Stimulated activated CD4-positive, alpha-beta T cell treated with anti-CD3 and anti-CD28 coated beads, Interleukin-15, amount 100 ng/mL, for 1 hour (primary cell): ENCODE results near the gene BTBD19.
"Not testable (repeated sequence)": the region's sequence is repeated elsewhere in the genome, so short reads cannot be mapped to it uniquely, and the experiment has no call there.

Source experiments
- DNase-seq, 2 donors: peaks; one replicate each; pipeline ENCODE4 v3.0.0-alpha.2; 2020; ENCODE audit warnings: low read depth in 1 of 2, low spot score in 1 of 2

Gene BTBD19

DNA sequence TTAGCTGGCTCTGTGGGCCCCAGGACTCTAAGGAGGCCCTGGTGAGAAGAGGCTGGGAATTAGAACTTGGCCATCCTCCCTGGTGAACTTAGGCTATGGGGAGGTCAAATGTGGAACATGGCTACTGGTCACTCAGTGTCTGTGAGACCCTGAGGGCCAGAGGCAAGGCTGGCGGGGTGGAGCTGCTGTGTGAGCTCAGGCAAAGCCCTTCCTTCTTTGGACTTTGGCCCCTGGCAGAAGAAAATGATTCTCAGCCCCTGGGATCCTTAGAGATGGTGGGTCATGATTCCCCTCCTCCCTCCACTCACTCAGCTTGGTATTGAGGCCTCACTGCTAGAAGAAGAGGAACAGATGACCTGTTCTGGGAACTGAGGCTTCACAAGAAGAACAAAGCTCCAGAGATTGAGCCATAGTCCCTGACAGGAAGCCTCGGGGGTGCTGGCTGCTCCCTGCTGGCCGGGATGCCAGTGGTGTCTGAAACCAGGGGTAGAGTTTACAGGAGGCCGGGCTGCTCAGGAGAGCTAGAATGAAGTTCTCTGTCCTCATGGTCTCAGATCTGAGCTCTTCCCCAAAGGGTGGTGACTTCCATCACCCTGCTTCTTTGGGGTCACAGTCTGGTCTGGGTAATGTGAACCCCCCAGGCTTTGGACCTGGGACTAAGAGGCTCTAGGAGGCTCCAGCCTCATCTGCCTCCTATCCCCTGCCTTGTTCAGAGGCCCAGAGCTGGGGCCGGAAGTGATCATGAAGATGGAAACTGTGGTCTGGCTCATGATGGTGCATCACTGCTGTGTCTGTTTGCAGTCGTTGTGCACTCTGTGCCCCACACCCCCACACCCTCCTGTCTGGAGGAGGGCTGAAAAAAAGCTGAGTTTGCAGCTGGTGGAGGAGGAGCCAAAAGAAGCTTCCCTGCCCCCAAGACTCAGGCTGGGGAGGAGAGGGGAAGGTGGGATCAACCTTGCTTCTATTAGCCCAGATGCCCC, 905 bp downstream of the BTBD19 start:
- peak; percentile 67 to 81 for DNase-seq

DNA sequence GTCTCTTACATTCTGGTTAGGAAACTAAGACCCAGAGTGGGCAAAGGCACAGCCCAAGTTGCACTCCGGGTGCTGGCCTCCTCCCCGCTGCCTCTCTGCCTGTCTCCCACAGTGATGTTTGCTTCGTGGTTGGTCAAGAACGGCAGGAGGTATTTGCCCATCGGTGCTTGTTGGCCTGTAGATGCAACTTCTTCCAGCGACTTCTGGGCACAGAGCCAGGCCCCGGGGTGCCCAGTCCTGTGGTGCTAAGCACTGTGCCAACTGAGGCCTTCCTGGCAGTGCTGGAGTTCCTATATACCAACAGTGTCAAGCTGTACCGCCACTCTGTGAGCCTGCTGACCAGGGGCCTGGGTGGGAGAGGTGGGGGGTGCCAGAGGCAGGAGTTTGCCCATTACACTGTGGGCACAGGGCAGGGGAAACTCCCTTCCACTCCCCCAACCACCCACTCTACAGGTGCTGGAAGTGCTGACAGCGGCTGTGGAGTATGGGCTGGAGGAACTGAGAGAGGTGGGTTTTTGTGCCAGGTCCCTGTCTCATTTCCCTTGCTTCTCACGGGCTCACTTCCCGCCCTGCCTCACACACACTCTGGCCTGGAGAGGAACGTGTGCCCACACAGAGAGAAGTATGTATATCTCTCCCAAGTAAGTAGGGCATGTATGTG, 1.9 kb downstream of the BTBD19 start:
- no peak for DNase-seq

DNA sequence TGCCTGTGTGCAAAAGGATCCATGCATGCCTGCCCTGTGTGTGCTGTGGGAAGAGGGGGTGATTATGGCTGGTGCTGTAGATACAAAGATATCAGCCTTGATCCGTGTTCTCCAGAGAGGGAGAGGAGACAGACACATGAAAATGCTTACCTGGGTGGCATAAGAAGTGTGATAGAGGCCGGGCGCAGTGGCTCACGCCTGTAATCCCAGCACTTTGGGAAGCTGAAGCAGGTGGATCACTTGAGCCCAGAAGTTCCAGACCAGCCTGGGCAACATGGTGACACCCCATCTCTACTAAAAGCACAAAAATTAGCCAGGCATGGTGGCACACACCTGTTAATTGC, 2.4 kb downstream of the BTBD19 start:
- DNase-seq = not testable (repeated sequence)

DNA sequence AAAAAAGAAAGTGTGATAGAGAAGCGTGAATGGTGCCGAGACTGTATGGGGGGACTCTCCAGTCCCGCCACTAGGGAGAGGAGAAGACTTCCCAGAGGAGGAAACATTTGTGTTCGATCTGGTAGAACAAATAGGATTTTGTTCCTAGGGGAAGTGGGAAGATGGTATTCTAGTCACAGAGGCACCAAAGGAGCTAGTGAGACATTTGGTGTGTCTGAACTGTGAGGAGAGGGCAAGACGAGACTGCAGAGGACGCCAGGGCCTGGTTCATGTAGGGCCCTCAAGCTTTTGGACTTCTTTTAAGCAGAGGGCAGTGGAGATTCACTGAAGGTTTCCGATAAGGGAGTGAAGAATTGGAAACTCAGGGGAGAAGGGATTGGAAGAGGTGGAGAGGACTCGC, 2.9 kb downstream of the BTBD19 start:
- DNase-seq = no peak

DNA sequence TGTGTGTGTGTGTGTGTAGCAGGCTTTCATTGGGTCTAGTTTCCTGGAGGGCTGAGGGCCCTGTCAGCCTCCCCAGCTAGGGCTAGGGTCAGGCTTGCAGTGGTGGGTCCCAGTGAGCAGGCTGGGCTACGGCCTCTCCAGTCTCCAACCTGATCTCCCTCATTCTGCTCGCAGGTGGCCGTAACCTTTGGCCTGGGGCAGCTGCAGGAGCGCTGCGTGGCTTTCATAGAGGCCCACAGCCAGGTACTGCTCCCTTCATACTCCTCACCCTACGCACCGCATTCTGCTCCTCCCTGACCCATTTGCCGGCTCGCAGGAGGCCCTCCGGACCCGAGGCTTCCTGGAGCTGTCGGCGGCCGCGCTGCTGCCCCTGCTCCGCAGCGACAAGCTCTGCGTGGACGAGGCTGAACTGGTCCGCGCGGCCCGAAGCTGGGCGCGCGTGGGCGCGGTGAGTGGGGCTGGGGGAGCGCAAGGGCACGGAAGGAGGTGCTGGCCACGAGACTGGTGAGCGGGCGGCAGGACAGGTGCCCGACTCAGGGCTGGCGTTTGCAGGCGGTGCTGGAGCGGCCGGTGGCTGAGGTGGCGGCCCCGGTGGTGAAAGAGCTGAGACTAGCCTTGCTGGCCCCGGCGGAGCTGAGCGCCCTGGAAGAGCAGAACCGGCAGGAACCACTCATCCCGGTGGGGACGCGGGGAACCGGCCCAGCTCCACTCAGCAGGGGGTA, 4.7 kb downstream of the BTBD19 start:
- no peak for DNase-seq

DNA sequence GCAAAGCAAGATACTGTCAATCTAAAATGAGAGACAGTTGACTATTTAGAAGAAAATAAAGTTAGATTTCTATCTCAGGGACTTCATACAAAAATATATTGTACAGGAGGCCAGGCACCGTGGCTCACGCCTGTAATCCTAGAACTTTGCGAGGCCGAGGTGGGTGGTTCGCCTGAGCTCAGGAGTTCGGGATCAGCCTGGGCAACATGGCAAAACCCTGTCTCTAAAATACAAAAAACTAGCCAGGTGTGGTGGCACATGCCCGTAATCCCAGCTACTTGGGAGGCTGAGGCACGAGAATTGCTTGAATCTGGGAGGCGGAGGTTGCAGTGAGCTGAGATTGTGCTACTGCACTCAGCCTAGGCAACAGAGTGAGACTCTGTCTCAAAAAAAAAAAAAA, 7.6 kb downstream of the BTBD19 start:
- not testable (repeated sequence) for DNase-seq

DNA sequence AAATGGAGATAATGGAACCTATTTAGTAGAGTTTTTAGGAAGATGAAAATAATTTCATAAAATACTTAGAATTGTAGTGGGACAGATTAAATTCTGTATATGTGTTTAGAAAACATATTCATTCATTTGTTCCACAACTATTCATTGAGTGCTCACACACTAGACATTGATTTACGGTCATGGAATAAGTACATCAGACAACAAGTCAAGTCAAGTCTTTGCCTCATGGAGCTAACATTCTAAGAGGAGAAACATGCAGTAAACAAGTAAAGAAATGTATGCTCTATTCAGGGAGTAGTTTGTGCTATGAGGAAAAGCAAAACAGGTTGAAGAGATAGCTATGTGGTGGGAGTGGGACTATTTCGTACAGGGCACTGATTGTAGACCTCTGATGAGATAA, 9.0 kb downstream of the BTBD19 start:
- DNase-seq = no peak

DNA sequence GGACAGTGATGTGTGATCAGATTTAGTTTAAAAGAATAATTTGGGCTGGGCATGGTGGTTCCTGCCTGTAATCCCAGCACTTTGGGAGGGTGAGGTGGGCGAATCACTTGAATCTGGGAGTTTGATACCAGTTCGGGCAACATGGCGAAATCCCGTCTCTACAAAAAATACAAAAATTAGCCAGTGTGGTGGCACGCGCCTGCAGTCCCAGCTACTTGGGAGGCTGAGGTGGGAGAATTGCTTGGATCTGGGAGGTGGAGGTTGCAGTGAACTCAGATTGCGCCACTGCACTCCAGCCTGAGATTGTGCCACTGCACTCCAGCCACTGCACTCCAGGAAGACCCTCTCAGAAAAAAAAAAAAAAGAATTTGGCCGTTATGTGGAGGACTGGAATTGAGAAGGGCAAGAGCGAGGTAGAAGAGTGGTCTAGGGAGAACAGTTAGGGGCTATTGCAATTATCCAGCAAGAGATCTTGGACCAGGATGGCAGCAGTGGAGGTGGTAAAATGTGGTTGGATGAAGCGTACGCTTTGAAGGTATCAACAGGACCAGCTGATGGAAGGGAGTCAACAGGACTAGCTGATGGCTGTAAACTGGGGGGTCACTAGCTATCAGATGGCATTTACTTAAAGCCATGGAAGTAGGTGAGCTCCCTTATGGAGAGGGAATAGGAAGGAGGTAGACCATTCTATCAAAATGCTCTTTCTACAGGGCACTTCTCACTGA, 9.6 kb downstream of the BTBD19 start:
- no peak for DNase-seq

DNA sequence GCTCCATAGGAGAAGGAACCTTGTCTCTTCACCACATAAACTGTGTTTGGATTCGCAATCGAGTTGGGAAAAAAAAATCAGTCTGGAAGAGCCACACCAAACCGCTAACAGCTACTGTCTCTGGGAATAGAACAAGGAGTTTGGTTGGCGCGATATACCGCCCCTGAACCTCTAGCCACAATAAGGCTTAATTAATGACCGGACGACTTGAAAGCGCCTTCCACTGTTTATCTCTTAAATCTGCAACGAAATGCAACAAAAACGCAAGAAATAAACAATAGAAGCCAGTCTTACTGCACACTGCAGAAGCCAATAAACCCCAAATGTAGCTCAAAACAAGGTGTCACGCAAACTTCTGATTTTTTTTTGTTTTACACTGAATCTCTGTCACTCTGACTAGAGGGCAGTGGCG, 10.9 kb downstream of the BTBD19 start:
- DNase-seq = peak in 1 of 2 donors; percentile 1

DNA sequence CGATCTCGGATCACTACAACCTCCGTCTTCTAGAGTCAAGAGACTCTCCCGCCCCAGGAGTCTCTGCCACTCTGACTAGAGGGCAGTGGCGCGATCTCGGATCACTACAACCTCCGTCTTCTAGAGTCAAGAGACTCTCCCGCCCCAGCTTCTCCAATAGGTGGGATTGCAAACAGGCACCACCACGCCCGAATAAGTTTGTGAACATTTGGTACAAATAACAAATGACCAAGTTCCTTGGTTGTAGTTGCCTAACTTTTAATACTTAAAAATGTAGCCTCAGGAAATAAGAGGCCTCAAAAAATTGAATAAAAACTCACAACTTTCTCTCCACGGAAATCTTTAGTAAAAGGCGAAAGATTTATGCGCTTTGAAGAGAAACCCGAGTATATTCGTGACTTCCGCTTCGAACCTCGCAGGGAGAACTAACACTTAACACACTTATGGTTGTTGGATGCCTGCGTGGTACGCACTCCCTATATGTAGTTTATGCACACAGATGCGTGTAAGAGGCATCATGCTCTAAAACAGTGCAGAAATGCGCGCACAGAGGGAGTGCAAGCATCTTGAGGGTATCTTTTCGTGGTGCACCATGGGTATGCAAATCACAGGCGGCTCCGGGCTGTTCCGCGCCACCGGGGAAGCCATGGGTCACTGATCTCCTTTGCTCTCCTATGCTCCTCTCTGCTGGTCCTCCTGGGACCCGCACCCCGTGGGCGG, 11.4 kb downstream of the BTBD19 start:
- DNase-seq = peak; percentile 65 to 71

DNA sequence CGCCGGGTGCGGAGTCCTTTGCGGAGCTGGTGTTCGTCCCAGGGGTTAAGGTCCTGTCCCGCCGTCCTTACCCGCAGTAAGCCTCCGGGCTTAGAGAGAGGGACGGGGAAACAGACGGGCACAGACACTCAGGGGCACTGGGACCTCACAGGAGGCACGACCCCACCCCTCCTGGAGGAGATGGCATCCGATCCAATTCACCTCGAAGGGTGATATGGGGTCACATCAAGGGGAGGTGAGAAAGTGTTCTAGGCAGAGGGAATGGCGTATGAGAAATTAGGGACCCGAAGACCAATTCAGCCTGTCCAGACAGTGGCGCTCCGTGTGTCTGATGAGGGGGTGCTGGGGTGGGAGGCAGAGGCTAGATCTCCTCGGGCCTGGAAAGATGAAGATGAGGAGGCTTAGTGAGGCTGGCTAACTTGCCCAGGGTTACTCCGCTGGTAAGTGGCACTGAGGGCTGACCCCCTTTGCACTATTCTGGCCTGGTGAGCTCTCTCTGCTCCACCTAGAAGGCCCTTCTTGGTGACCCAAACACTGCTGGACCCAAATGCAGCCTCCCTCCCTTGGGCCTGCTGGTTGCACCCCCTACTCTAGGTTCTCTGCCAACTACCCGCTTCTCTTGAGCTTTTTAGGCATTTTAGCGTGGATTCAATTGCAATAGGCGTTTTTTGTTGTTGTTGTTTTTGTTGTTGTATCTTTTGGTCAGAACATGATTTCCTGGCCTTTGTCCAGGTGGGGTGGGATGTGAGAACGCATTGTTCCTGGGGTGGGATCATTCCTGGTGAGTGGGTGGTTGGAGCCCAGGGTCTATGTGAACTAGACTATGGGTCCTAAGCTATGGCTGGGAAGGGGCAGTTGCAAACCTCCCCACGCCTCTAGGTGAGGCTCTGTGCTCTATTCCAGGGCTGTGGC, 12.3 kb downstream of the BTBD19 start:
- no peak for DNase-seq

DNA sequence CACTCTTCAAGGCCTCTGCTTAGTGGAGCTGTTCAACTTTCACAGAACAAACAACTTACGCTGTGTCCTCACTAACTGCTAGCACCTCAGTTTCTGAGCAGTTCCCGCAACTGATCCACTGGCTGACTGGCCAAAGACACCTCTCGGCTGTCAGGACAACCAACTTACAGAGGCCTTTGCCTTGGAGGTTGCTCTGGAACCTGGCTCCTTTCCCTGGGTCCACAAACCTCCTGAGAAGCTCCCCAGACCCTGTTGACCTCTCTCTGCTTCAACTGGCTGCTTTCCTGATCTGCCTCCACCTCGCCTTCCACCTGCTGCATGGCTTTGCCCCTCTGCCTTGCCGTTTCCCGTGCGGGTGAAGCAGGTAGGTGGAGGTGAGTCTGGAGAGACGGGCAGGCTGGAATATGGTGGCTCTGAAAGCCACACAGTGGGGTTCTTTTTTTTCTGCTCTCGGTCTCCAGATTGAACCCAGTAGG, 13.0 kb downstream of the BTBD19 start:
- no peak for DNase-seq

DNA sequence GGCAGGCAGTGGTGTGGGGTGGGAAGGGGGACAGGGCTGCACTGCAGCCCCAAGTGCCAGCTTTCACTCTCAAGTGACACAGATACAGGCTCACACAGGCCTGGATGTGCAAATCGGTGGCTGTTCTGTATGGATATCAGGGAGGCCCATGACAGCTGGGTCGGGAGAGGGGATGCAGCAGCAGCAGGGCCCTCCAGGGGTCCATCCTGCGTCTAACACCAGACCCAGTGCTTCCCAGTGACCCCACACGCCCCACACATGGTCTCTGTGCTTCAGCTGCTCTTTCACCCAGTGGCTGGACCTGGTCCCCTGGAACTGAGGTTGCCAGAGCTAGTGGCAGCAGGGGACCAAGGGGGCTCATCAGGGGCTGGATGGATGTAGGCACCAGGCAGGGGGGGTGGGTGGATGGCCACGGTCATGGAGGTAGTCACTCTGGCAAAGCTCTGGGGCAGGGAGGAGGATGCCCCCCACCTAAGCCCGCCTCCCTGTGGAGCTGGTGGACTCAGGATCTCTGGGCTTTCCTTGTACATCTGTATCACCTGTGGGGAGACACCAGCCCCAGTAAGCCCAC, 13.9 kb downstream of the BTBD19 start:
- no peak for DNase-seq

DNA sequence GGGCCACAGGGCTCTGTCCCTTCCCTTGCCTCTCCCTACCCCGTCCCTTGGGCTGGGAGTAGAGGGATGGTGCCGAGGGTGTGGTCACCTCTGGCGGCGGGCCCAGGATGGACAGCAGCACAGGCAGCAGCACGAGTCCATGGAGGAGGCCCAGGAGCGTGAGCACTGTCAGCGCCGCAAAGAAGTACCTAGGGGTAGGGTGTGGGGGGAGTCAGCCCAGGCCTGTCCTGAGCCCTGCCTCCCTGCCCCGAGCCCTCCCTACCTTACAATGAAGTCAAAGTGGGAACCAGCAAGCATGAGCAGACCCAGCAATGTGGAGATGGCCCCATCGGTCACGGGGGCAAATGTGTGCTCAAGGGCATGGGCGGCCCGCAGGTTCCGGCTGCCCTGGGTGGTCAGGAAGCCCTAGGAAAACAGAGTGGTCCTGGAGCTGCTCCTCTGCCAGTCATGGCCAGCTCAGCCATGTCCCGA, 14.7 kb downstream of the BTBD19 start:
- DNase-seq = no peak

DNA sequence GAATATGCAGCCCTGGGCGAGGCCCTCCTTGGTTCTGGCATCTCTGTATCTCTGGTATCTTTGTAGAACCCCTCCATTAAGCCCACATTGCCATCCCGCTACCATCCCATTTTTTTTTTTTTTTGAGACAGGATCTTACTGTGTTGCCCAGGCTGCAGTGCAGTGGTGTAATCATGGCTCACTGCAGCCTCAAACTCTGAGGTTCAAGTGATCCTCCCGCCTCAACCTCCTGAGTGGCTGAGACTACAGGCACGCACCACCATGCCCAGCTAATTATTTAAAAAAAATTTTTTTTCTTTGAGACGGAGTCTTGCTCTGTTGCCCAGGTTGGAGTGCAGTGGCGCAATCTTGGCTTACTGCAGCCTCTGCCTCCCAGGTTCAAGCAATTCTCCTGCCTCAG, 16.1 kb downstream of the BTBD19 start:
- not testable (repeated sequence) for DNase-seq

DNA sequence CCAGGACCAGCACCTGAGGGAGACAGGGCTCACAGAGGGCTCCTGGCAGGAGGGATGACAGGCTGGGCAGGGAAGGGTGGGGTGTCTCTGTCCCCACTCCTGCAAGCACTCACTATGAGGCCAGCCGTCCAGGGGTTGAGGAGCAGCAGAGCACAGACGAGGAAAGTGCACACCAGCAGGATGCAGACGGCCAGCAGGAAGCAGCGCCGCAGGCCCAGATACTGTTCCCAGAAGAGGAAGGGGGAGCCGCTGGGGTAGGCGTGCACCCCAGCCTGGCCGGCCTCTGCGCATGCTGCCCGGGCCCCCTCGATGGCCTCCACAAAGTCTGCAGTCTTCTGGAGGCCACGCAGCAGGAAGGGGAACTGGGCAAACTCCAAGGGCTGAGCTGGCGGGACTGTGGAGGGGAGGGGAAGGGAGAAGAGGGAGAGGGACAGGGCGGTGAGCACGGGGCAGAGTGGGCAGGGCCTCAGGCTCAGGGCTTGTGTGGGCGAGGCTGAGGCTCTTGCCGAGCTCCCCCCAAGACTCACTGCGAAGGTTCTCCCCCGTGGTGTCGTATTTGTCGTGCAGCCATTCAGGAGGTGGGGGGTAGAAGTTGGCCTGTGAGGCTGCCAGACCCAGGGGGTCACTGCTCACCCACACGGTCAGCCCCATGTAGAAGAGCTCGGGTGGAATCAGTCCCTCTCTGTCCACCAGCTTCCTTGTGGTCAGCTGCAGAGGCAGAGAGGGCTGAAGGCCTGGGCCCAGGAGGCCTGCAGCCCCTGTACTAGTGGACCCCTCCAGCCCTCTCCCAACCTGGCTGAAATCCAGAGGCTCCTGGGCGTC, 18.3 kb downstream of the BTBD19 start:
- DNase-seq = no peak

DNA sequence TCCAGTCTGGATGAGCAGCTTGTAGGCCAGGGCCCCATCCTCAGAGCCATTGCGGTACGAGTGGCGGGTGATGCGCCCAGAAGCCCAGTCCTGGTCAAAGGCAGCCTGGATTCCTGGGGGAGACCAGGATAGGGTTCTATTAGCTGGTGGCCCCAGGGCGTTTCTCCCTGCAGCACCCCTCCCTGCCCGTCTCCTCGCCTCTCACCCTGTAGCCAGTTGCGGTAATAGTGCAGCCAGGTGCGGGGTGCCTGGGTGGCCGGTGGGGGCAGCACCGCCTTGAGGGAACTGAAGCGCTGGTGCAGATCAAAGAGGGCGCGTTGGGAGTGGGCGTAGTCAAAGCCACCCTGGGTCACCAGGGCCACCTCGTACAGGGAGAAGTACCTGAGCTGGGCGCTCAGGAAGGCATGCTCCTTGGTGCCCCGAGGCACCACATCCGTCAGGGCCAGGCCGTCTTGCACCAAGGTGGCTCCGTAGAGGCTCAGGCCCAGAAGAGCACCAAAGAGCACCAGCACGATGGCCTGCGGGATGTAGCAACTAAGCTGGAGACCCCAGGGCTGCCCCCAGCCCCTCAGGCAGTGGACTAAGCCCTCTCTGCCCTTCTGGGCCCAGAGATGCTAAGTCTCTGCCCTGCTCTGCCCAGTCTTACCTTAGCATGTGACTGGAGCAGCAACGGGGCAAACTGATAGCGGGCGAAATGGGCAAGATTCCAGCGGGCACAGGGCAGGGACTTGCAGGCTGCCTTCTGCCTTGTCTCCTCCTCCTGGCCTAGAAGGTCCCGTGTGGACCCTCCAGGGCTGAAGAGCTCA, 19.1 kb downstream of the BTBD19 start:
- DNase-seq = no peak
